Uterus (tissue), 4 donors: ENCODE results near the gene SAMD10. TPM values are rescaled to one million over a fixed set of nuclear protein-coding genes. Genes with fewer than 3 reads are reported as not detected.

Experiments used
- microRNA counts, 2 donors: library from miRNA; unstranded; fragments of <30 nt; microRNA quantifications; one replicate each; lab custom pipeline; 2016 to 2017
- microRNA-seq: library from miRNA; unstranded; fragments of <30 nt; microRNA quantifications from one replicate; pipeline ENCODE4, GENCODE V29; 2016; ENCODE audit warnings: borderline microRNAs expressed, borderline replicate concordance
- small RNA-seq: library from RNA; depleted of rRNA; stranded (forward); fragments of <200 nt; gene quantifications from one replicate; pipeline ENCODE3, GENCODE V24; 2016
- total RNA-seq, 4 donors: library from RNA; depleted of rRNA in 3 of 4; stranded (reverse); fragments of >200 nt in 3 of 4; gene quantifications; one replicate each; pipeline versions ENCODE4 v1.1.0 to v1.2.4, GENCODE V29; 2014 to 2023
- donor health status: DM: yes; HTN: yes; CAD: no.

SAMD10 gene
- total RNA-seq, 4 donors from 2014 or later: 0.83 to 7.6 (median 1.2) TPM; not detected in 1

MicroRNA genes within 50 kb of the gene (microRNA counts, 767-probe panel; counts per million panel counts)
- 0 counts per million in 2 donors for microRNA hsa-miR-1914-5p (lab: Ali Mortazavi, UCI)
- 0 counts per million in 2 donors for microRNA hsa-miR-647 (lab: Ali Mortazavi, UCI)

Small RNA genes within 50 kb of the gene (microRNA-seq; reads per million reads assigned to microRNA genes)
- not detected for gene MIR1914
- gene MIR647: not detected

Small RNA genes within 50 kb of the gene (small RNA-seq; reads per million reads assigned to genes)
- gene MIR647: not detected

Other genes starting within 250 kb of the SAMD10 start
- gene LIME1, start 243.0 kb downstream of the SAMD10 start, total RNA-seq: 10 to 100 TPM in 1 of 4 donors, 1 to 10 TPM in 3; 2.6 to 10.5 (median 8.4) TPM
- 100 to 1,000 TPM in 1 of 4 donors, 10 to 100 TPM in 3; 10.5 to 120 (median 41.0) TPM for gene SLC2A4RG, start 239.9 kb downstream of the SAMD10 start, total RNA-seq
- gene ZBTB46, start 148.4 kb downstream of the SAMD10 start, total RNA-seq: 10 to 100 TPM in 3 of 4 donors, 1 to 10 TPM in 1; 5.0 to 62.8 (median 38.8) TPM
- not detected for gene ABHD16B, start 118.1 kb downstream of the SAMD10 start, total RNA-seq
- 10 to 100 TPM; 44.1 to 77.8 (median 62.0) TPM for gene TPD52L2, start 114.4 kb downstream of the SAMD10 start, total RNA-seq
- gene DNAJC5, start 84.5 kb downstream of the SAMD10 start, total RNA-seq: 10 to 100 TPM; 10.9 to 39.8 (median 25.6) TPM
- 10 to 100 TPM; 21.8 to 64.6 (median 23.5) TPM for gene UCKL1, start 23.2 kb downstream of the SAMD10 start, total RNA-seq
- 10 to 100 TPM in 3 of 4 donors, 1 to 10 TPM in 1; 4.7 to 23.3 (median 17.4) TPM for gene ZNF512B, start 9.7 kb downstream of the SAMD10 start, total RNA-seq
- gene PRPF6, start 1.5 kb upstream of the SAMD10 start, total RNA-seq: 10 to 100 TPM; 28.5 to 73.0 (median 69.6) TPM
- gene C20orf204, start 56.5 kb upstream of the SAMD10 start, total RNA-seq: 1 to 10 TPM in 2 of 4 donors, under 1 TPM in 1, not detected in 1; 0.26 to 2.9 (median 1.9) TPM
- gene SOX18, start 70.0 kb upstream of the SAMD10 start, total RNA-seq: 100 to 1,000 TPM in 1 of 4 donors, 10 to 100 TPM in 2, 1 to 10 TPM in 1; 6.7 to 116 (median 19.1) TPM
- 10 to 100 TPM; 21.5 to 75.4 (median 27.2) TPM for gene TCEA2, start 83.6 kb upstream of the SAMD10 start, total RNA-seq
- gene RGS19, start 99.9 kb upstream of the SAMD10 start, total RNA-seq: 10 to 100 TPM in 1 of 4 donors, 1 to 10 TPM in 3; 4.6 to 38.8 (median 6.7) TPM
- 1 to 10 TPM in 1 of 4 donors, under 1 TPM in 2, not detected in 1; 0.51 to 1.9 (median 0.64) TPM for gene OPRL1, start 100.4 kb upstream of the SAMD10 start, total RNA-seq
- gene LKAAEAR1, start 104.8 kb upstream of the SAMD10 start, total RNA-seq: not detected
- not detected for gene NPBWR2, start 127.9 kb upstream of the SAMD10 start, total RNA-seq
- under 1 TPM in 1 of 4 donors, not detected in 3; 0.21 TPM for gene MYT1, start 184.8 kb upstream of the SAMD10 start, total RNA-seq